ENCODE data around the gene PDC. TPM values are rescaled to one million over a fixed set of nuclear protein-coding genes. Genes with fewer than 3 reads are reported as not detected.

PDC gene
- total and polyA plus RNA-seq, 2 experiments from 2014 or later = not detected

- Histone ChIP-seq H3K9me3 (ENCODE audit: low read depth) (no peaks in the 10 kb centered on the region), H3K4me2 (no peak overlapping the region), H4K20me1 (ENCODE audit: insufficient read depth, poor library complexity, severe bottlenecking) (no peaks in the 10 kb centered on the region), H3K36me3 (replicated peaks; ENCODE audit: insufficient read depth, low read depth) (no peaks in the 10 kb centered on the region), H3K79me2 (no peaks in the 10 kb centered on the region), H3K27me3 (no peaks in the 10 kb centered on the region), H3K27ac (no peak overlapping the region), H3K4me3 (no peak overlapping the region), H2AFZ (no peak overlapping the region), H3K9me2 (replicated peaks; ENCODE audit: insufficient read depth) (no peaks in the 10 kb centered on the region), H3K4me1 (ENCODE audit: insufficient read depth) (no peaks in the 10 kb centered on the region)
- 57% methylated on average over 1 of the region's 1 CpG for WGBS (ENCODE audit: low lambda C conversion rate, missing lambda C conversion rate)
- TF ChIP-seq EZH2 (IDR thresholded peaks at IDR 0.05; ENCODE audit: borderline replicate concordance) = no peak
- TF ChIP-seq EZH2phosphoT487 (IDR thresholded peaks at IDR 0.05; ENCODE audit: low read depth, severe bottlenecking, unreplicated experiment) = no peak
- no peak for TF ChIP-seq CTCF (IDR thresholded peaks at IDR 0.05; ENCODE audit: poor library complexity)
- no peak for DNase-seq (ENCODE audit: low spot score)
Measured at GRCh38 chr1:186442651-186443375, 18.1 kb downstream of the PDC start.

DNA sequence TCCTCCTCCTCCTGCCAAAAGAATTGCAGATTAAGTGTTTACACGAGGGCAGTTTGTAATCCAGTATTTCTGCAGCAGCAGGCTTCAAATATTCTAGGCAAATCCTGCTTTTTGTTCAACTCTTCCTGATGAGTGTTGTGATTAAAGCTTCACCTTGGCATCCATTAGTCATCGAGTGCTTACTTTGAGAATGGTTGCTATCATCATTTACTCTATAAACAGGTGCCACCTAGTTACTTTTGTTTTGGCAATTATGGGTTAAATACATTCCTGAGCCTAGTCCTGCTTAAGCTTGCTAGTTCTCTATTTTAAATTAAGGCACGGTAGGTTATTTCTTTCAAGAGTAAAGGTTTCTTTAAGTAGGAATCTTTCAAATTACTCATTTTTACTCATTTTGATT, 20.3 kb downstream of the PDC start:
- no peak for DNase-seq (ENCODE audit: low spot score)
- 36% methylated on average over 3 of the region's 3 CpGs for WGBS (ENCODE audit: low lambda C conversion rate, missing lambda C conversion rate)
- Histone ChIP-seq H3K9me3 (ENCODE audit: low read depth) (no peaks in the 10 kb centered on the region), H3K4me1 (ENCODE audit: insufficient read depth) (no peaks in the 10 kb centered on the region), H3K4me2 (no peak overlapping the region), H2AFZ (no peak overlapping the region), H3K4me3 (no peak overlapping the region), H4K20me1 (ENCODE audit: insufficient read depth, poor library complexity, severe bottlenecking) (no peaks in the 10 kb centered on the region), H3K9me2 (replicated peaks; ENCODE audit: insufficient read depth) (no peaks in the 10 kb centered on the region), H3K27ac (no peak overlapping the region), H3K36me3 (replicated peaks; ENCODE audit: insufficient read depth, low read depth) (no peaks in the 10 kb centered on the region), H3K27me3 (no peaks in the 10 kb centered on the region), H3K79me2 (no peaks in the 10 kb centered on the region)
- TF ChIP-seq CTCF (IDR thresholded peaks at IDR 0.05; ENCODE audit: poor library complexity) (no peak), EZH2phosphoT487 (IDR thresholded peaks at IDR 0.05; ENCODE audit: low read depth, severe bottlenecking, unreplicated experiment) (no peak), EZH2 (IDR thresholded peaks at IDR 0.05; ENCODE audit: borderline replicate concordance) (no peak)

DNA sequence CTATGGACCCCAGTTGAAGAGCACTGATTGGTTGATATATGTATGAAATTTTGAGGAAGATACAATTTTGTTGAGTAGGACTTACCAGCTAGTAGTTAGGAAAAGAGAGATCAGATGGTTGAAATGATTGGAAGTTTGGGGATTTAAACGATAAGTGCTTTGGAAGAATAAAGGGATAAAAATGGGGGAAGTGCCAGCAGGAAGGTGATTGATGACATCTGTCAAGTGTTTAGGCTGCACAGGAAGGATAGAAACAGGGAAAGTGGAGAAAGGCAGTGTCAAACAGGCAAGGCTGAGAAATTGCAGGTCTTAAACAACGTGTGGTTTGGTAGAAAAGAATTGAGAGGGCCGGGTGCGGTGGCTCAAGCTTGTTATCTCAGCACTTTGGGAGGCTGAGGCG, 22.3 kb downstream of the PDC start:
- 77% methylated on average over 5 of the region's 5 CpGs for WGBS (ENCODE audit: low lambda C conversion rate, missing lambda C conversion rate)
- Histone ChIP-seq H3K4me2 (no peak overlapping the region), H3K79me2 (no peaks in the 10 kb centered on the region), H3K36me3 (replicated peaks; ENCODE audit: insufficient read depth, low read depth) (no peaks in the 10 kb centered on the region), H3K27ac (no peak overlapping the region), H2AFZ (no peak overlapping the region), H3K9me3 (ENCODE audit: low read depth) (no peaks in the 10 kb centered on the region), H3K4me1 (ENCODE audit: insufficient read depth) (no peaks in the 10 kb centered on the region), H3K27me3 (no peaks in the 10 kb centered on the region), H3K9me2 (replicated peaks; ENCODE audit: insufficient read depth) (no peaks in the 10 kb centered on the region), H4K20me1 (ENCODE audit: insufficient read depth, poor library complexity, severe bottlenecking) (no peaks in the 10 kb centered on the region), H3K4me3 (no peak overlapping the region)
- DNase-seq (ENCODE audit: low spot score) = no peak
- TF ChIP-seq EZH2 (IDR thresholded peaks at IDR 0.05; ENCODE audit: borderline replicate concordance) (no peak), CTCF (IDR thresholded peaks at IDR 0.05; ENCODE audit: poor library complexity) (no peak), EZH2phosphoT487 (IDR thresholded peaks at IDR 0.05; ENCODE audit: low read depth, severe bottlenecking, unreplicated experiment) (no peak)
